NCI-H82 treated with DMSO at 0.1 percent for 48 hours (cell line): Measurements from ENCODE around the gene FBXO39.
"Not testable (repeated sequence)": the region's sequence is repeated elsewhere in the genome, so short reads cannot be mapped to it uniquely, and the experiment has no call there.

Source experiments
- DNase-seq: peaks from one replicate; lab custom pipeline; 2025; ENCODE audit not compliant: unreplicated experiment; lab: John Stamatoyannopoulos, UW

Gene FBXO39

DNA sequence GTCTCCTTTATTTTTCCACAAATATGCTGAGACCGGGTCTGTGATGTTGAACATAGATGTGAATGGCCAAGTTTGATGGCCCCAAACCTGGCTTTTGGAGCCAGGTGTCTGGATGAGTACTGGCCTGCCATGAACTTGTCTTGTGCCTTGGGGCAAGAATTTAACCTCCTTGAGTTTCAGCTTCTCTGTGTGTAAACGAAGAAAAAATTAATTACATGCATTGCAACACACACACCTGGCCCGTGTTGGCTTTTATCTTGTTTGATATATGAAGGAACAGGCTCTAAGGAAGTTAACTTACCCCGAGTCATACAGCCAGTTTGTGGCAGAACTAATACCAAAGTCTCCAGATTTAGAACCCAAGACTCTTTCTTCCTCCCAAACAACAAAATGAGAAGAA, 13.1 kb downstream of the FBXO39 start:
- no peak for DNase-seq

DNA sequence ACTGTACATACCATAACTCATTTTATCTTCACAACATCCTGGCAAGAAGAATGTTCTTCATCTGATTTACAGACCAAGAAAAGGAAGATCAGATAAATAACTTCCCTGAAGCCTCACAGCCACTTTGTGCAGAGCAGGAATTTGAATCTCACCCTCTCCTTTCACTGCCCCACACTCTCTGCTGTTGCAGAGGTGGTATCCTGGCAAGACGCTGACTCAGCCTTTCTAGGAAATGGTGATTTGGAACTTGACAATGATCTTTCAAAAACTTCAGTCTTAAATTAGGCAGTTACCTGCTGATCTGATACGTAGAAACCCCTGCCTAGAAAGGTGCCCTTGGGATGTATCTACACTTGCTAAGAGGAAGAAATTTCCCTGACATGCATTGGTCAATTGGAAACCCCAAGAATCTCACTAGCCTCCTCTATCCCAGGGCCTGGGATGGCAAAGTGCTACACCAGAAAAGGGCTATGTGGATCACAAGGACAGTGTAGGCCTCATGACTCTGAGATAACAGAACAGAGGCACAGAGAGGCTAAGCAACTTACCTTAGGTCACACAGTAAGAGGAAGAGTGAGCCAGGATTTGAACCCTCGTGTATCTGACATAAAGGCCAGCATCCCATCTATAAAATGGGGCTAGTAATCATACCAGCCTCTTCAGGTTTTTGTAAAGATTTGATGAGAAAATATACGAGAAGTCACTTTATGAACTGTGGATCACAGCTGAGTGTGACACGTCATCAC, 17.9 kb downstream of the FBXO39 start:
- DNase-seq, result no peak

DNA sequence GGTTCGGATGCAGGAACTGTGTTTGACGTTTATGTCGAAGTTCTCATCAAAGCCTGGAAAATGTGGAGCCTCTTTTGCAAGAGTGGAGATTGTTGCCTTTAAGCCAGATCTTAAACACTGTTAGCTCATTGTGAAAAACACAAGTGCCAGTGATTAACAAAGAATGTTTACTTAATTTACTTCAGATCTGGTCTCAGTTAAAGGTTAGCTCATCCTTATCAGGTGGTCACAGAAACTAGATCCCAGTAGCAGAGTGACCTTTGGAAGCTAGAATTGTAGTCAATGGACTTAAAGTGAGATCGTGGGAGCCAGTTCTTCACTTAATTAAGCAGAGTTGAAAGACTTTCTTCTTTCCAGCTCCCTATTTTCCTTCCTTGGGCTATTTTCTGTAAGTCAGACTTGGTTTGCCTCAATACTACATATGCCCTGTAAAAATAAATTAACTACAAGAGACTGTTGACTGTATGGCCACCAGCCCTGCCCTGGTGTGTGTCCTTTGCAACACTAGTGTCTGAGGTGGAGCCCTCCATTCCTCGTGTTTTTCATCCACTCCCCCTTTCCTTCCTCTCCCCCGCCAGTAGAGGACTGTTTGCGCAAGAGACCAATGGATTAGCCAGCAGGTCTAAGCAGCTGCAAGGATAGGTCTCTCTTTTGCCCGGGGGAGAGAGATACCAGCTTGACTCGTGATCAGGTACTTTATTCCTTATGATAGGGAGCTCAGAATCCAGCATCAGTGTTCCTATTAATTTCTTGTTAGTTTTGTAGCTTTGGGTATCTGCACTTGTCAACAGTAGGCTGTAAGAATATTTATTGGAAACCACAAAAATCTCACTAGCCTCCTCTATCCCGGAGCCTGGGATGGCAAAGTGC, 20.2 kb downstream of the FBXO39 start:
- no peak for DNase-seq

DNA sequence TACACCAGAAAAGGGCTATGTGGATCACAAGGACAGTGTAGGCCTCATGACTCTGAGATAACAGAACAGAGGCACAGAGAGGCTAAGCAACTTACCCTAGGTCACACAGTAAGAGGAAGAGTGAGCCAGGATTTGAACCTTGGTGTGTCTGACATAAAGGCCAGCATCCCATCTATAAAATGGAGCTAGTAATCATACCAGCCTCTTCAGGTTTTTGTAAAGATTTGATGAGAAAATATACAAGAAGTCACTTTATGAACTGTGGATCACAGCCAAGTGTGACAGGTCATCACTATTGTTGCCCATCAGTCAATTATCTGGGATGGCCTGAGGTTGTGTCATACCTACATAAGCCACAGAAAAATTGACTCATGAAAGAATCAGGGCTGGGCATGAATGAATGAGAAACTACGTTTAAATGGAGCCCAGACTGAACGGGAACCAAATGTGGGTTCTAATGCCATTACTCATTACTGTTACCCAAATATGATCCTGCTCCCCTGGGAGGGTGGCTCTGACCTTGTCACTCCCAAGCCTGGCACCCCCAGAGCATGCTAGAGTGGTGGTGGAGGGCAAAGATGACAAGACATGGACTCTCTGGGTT, 21.0 kb downstream of the FBXO39 start:
- DNase-seq, result no peak

DNA sequence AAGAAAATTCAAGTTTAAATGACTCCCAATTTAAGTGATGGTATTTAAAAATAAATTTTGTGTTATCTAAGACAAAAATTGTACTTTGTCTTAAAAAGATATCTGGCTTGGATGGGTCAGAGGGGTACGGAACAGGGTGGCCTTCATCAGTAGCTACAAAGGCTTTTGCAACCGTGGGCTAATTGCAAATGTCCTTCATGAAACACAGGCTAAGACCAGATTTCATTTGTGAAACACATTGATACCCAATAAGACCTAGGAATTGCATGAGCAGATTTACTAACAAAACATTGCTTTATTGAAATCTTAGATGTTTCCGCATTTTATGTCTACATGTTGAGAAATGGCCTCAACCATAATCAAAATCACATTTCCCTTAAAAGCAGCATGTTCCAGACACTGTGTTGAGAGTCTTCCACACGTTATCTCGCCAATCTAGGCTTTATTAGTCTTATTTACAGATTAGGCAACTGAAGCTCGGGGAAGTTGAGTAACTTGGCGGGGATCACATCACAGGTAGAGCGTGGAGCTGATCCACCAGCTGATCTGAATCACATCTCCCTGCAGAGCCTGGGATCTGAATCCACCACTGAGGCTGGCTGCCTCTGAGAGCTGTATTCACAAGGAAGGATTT, 21.8 kb downstream of the FBXO39 start:
- no peak for DNase-seq

DNA sequence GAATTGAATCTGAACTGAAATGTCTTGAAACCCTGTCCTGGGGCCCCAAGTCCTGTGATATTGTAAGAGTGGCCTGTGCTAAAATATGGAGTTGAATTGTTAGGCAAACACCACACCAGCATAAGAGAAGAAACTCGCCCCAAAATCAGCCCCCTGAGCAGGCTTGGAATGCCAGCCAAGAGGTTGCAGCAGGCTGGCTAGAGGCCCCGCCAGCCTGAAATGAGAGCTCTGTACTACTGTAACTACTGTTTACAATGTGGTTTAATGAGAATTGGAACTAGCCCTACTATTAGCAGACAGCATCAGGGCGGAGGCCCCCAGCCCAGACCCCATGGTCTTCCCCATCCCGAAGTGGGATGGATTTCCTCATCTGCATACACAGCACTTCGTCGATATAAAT, 23.7 kb downstream of the FBXO39 start:
- no peak for DNase-seq

DNA sequence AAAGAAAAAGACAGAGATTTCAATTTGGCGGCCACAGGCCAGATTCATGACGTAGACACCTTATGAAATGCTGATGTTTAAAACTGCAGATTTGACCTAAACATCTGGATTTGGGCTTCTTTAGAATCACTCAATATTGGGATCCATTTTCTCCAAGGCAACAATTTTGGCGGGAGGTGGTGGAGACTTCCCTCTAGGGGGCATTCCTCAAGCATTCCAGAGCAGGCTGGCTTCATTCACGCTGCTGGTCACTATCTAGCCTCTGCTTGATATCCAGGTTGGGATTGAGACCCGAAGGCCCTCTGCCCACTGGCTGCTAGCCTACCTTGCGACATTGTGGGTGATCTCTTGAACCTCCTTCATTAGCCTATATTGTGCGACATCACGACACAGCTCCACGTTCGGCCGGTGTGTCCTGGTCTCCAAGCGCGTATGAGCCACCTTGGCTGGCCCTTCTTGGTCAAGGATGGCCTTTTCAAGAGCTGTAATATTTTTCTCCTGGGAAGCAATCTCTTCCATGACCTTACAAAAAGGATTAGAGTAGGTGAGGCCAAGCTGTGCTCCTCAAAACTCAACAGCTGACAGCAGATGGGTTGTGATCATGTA, 24.5 kb downstream of the FBXO39 start:
- no peak for DNase-seq

DNA sequence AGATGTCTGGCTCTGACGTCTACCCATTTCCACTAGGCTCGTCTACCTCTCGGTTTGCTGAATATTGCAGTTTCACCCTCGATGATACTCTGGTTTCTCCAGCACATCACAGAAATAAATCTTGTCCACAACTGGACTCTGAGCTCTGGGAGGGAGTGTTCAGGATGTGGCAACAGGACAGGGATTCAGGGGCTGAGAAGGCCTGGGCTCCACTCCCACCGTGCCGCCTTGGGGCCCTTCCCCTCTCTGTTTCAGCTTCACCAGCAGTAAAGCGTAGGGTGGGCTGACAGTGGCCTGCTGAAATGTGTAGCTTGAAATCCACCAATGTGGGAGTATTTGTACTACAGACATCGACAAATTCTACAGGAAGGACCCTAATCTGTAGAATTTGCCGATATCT, 35.5 kb downstream of the FBXO39 start:
- no peak for DNase-seq

DNA sequence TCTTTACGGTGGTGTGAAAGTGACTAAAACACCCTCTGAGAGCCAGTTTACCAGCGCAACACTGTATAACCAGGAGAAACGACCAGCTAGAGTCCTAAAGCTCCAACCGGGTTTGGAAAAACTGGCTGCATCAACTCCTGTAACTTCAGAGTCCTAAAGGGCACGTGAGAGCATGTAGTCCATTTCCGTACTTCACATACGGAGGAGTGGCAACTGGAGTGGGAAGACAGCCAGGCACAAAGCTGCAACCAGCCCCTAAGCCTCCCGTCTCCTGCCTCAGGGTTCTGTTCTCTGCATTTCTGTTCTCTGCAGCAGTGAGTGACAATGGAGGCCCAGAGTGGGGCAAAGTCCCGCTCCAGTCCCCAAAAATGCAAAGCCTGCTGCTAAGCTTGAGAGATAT, 36.3 kb downstream of the FBXO39 start:
- DNase-seq, result no peak

DNA sequence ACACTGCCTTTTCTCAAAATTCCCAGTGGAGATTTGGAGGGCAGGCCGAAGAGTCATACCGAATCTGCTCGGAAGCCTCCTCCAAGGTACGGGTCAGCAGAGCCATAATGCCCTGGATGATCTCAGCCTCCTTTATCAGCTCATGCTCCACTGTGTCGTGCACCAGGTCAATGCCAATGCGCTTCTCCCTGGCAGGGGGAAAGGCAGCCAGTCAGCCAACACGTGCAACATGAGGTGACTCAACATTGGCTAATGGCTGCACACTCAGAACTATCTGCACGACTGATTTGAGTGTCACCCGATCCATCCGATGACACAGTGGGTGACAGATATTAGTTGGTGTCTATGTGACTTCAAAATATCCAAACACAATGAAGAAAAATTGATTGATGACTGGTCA, 39.8 kb downstream of the FBXO39 start:
- no peak for DNase-seq

DNA sequence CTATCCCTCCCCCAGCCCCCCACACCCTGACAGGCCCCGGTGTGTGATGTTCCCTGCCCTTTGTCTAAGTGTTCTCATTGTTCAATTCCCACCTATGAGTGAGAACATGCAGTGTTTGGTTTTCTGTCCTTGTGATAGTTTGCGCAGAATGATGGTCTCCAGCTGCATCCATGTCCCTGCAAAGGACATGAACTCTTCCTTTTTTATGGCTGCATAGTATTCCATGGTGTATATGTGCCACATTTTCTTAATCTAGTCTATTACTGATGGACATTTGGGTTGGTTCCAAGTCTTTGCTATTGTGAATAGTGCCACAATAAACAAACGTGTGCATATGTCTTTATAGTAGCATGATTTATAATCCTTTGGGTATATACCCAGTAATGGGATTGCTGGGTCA, 40.4 kb downstream of the FBXO39 start:
- DNase-seq, result not testable (repeated sequence)

DNA sequence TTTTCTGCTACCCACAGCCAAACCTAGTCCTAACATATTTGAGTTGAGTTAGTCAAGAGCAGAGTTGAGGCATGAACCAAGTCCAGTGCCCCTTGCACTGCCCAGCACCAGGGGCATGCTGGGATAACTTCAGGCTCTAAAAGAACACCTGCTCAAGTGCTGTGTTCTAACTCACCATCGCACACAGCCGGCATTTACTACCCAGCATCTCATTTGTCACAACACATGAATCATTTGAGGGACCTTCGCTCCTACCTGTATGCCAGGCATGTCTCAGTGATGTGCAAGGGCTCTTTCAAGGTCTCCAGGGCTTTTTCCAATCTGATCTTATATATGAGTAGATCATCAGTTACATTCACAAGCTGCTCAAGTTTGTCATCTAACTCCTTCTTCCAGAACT, 42.9 kb downstream of the FBXO39 start:
- DNase-seq, result no peak

DNA sequence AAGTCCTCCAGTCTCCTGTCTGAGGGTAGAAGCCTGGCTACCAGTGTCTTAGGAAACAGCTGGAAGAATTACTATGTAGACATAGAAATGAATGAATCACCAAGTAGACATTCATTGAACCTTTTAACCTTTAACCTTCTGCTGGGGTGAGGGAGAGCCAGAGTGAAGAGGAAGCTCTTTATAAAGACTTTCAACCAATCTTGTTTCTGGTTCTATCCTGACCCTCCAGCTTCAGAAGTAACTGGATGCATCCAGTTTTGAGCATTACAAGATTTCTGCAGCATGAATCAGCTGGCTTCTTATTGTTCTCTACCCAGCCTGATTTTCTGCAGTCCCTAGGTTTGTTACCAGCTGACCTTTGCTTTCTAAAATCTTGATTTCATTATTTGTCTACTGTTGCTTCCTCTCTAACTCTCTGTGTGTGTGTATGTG, 47.0 kb downstream of the FBXO39 start:
- no peak for DNase-seq

DNA sequence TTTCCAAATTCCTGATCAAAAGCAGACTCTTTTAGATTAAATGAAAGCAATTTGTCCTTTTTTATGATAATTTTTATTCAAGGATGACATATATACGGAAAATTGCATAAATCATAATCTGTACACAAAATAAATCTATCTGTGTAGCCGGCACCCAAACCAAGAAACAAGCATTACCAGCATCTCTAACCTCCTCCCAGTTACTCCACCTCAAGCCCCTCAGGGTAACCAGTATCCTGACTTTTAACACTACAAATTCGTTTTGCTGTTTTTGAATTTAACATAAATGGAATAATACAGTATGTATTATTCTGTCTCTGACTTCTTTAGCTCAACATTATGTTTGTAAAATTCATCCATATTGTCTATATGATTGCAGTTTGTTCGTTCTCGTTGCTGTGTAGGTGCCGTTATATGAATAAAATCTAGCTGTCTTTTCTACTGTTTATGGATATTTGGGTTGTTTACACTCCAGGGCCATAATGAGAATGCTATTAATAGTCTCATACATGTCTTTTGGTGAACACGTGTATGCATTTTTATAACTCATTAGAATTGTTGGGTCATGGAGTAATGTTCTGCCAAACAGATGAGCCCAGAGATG, 54.5 kb downstream of the FBXO39 start:
- DNase-seq, result no peak

DNA sequence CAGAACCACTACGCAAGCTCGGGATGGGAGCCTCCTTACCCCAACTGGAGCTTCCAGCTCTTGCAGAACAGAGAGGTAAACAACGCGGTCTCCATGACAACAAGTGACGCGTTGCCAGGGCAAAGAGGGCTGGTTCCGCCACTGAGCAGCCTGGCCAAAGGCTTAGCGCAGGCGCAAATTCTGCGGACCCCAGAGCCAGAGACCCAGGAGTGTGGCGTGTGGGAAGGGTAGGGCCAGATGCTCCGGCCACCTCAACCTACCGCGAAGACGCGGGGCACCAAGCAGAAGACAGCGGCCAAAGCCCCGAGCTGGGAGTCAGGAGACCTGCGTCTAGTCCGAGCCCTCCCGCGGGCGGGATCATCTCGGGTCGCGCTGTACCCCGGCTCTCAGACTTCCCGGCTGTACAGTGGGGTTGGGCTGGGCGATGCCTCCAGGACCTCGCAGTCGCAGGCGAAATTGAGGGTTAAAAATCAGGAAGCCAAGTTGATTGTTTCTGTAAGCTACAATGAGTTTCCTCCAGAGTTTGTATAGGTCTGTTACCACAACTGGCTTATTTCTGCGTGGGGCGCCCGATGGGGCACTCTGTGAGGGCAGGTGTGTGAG, 55.7 kb downstream of the FBXO39 start, which contains the start of gene TEKT1:
Gene TEKT1 (minus strand): TSS at position 69 of the 603 bp plus-strand sequence. CDS start 1,353 bp downstream, outside the sequence.
- peak; percentile 5 for DNase-seq
